Osteoblast (primary cell): Measurements from ENCODE around the gene VKORC1L1. TPM values are rescaled to one million over a fixed set of nuclear protein-coding genes. Genes with fewer than 3 reads are reported as not detected.
A peak's percentile ranks its signal among the peaks of the same experiment; 100 is the strongest.
"Not testable (repeated sequence)": the region's sequence is repeated elsewhere in the genome, so short reads cannot be mapped to it uniquely, and the experiment has no call there.

Source experiments
- DNase-seq: peaks from one replicate; pipeline ENCODE4 v3.0.0; 2011; ENCODE audit warnings: low spot score, mixed read lengths; ENCODE audit not compliant: insufficient read length; ENCODE audit errors: missing footprints
- H2AFZ ChIP-seq: 2 replicates; pipeline ENCODE4 v1.6.0; 2011; ENCODE audit warnings: mild to moderate bottlenecking, low read length
- H3K27ac ChIP-seq: 2 replicates; pipeline ENCODE4 v1.5.1; 2011; ENCODE audit warnings: mild to moderate bottlenecking, low read depth, low read length, moderate library complexity
- H3K27me3 ChIP-seq: 2 replicates; pipeline ENCODE4 v1.6.0; 2012; ENCODE audit warnings: mild to moderate bottlenecking, control low read depth, inconsistent platforms, low read length, moderate library complexity; ENCODE audit not compliant: insufficient read depth
- H3K36me3 ChIP-seq: 2 replicates; pipeline ENCODE4 v1.5.1; 2011; ENCODE audit warnings: mild to moderate bottlenecking, low read length, control low read depth, moderate library complexity; ENCODE audit not compliant: insufficient read depth
- H3K4me1 ChIP-seq: 2 replicates; pipeline ENCODE4 v1.5.1; 2011; ENCODE audit warnings: mild to moderate bottlenecking, low read length, control low read depth, moderate library complexity; ENCODE audit not compliant: insufficient read depth
- H3K4me2 ChIP-seq: 2 replicates; pipeline ENCODE4 v1.6.0; 2011; ENCODE audit warnings: mild to moderate bottlenecking, low read length; ENCODE audit not compliant: insufficient read depth
- H3K4me3 ChIP-seq: fragments of 200-600 bp; sonication (generic); 3 replicates; pipeline ENCODE4 v1.5.1; 2012; ENCODE audit warnings: mild to moderate bottlenecking, low read length, inconsistent platforms; ENCODE audit not compliant: insufficient read depth
- H3K79me2 ChIP-seq: 2 replicates; pipeline ENCODE4 v1.6.0; 2012; ENCODE audit warnings: mild to moderate bottlenecking, low read length, control low read depth, inconsistent platforms; ENCODE audit not compliant: insufficient read depth
- H3K9me3 ChIP-seq: 2 replicates; pipeline ENCODE4 v1.5.1; 2011; ENCODE audit warnings: low read depth, low read length, control low read depth
- H4K20me1 ChIP-seq: 2 replicates; pipeline ENCODE4 v1.6.0; 2012; ENCODE audit warnings: mild to moderate bottlenecking, low read length, control low read depth; ENCODE audit not compliant: insufficient read depth
- CTCF ChIP-seq: IDR thresholded peaks from 2 replicates; pipeline ENCODE4 v1.5.1; 2011; ENCODE audit warnings: mild to moderate bottlenecking, low read depth, low read length, moderate library complexity; ENCODE audit errors: extremely low read depth
- total RNA-seq: library from RNA; depleted of rRNA; stranded (reverse); fragments of >200 nt; gene quantifications from 2 replicates; pipeline ENCODE4 v1.2.3, GENCODE V29; 2012

The VKORC1L1 gene
- total RNA-seq, 1 donor = 18.5 TPM

- H2AFZ ChIP-seq = no peak overlapping the region
- H3K36me3 ChIP-seq = no peaks in the 10 kb centered on the region
- no peaks in the 10 kb centered on the region for H3K4me1 ChIP-seq
- DNase-seq = no peak
- peaks cover 79% of the 10 kb centered on the region for H3K79me2 ChIP-seq
- H3K4me2 ChIP-seq = no peak overlapping the region
- H3K9me3 ChIP-seq = no peaks in the 10 kb centered on the region
- no peak overlapping the region for H3K4me3 ChIP-seq
- no peak overlapping the region for H3K27ac ChIP-seq
- no peaks in the 10 kb centered on the region for H3K27me3 ChIP-seq
- peaks cover 34% of the 10 kb centered on the region for H4K20me1 ChIP-seq
- TF ChIP-seq CTCF = no peak
These were observed 54.9 kb downstream of the VKORC1L1 start for GRCh38 chr7:65927489-65928448.

DNA sequence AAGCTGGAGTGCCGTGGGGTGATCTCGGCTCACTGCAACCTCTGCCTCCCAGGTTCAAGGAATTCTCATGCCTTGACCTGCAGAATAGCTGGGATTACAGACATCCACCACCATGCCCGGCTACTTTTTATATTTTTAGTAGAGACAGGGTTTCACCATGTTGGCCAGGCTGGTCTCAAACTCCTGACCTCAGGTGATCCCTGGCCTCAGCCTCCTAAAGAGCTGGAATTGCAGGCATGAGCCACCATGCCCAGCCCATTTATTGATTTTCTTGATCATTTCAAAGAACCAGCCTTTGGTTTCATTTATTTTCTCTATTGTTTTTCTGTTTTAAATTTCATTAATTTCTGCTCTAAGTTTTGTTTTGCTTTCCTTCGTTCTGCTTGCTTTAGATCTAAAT lies 58.8 kb downstream of the VKORC1L1 start:
- H3K9me3 ChIP-seq = no peaks in the 10 kb centered on the region
- H3K4me2 ChIP-seq = no peak overlapping the region
- no peak for DNase-seq
- no peaks in the 10 kb centered on the region for H3K36me3 ChIP-seq
- no peak overlapping the region for H2AFZ ChIP-seq
- no peak overlapping the region for H3K4me3 ChIP-seq
- no peaks in the 10 kb centered on the region for H3K27me3 ChIP-seq
- no peaks in the 10 kb centered on the region for H3K4me1 ChIP-seq
- no peak for TF ChIP-seq CTCF
- H3K79me2 ChIP-seq = peaks cover 83% of the 10 kb centered on the region
- H3K27ac ChIP-seq = no peak overlapping the region
- peaks cover 21% of the 10 kb centered on the region for H4K20me1 ChIP-seq

DNA sequence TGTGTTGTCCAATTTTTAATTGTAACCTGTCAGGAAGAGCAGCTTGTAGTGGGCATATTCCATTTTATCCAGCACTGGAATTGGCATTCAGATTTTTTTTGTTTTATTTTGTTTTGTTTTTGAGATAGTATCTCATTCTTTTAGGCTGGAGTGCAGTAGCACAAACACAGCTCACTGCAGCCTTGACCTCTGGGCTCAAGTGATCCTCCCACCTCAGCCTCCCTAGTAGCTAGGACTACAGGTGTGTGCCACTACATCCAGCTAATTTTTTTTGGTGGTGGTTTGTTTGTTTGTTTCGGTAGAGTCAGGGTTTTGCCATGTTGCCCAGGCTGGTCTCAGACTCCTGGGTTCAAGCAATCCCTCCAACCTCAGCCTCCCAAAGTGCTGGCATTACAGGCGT lies 64.4 kb downstream of the VKORC1L1 start:
- DNase-seq = no peak
- no peak for TF ChIP-seq CTCF
- peaks cover 62% of the 10 kb centered on the region for H3K79me2 ChIP-seq

DNA sequence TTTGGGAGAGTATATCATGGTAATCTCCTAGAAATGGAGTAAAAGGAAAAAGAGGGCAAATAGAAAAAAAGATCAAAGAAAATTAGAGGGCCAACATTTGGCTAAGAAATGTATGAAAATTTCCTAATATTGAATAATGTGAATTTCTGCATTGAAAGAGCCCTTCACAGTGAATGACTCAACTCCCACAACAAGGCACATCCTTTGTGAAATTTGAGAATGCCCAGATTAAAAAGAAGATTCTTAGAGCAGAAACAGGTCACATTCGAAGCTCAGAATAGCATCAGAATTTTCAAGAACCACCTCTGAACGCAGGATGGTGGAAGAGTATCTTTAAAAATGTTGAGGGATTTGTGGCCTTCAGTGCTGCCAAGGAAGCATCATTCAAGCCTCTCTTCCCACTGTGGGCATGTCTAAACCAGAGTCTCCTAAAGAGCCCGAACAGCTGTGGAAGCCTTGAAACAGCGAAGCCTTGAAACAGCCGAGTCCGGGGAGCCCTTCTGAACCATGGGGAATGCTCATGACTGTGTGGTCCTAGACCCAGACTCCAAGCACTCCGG lies 65.5 kb downstream of the VKORC1L1 start:
- H3K27ac ChIP-seq = no peak overlapping the region
- peak; percentile 69 for DNase-seq
- H2AFZ ChIP-seq = no peak overlapping the region
- no peaks in the 10 kb centered on the region for H3K27me3 ChIP-seq
- no peak overlapping the region for H3K4me3 ChIP-seq
- H4K20me1 ChIP-seq = peaks cover 11% of the 10 kb centered on the region
- H3K9me3 ChIP-seq = no peaks in the 10 kb centered on the region
- H3K4me2 ChIP-seq = no peak overlapping the region
- H3K36me3 ChIP-seq = no peaks in the 10 kb centered on the region
- peaks cover 51% of the 10 kb centered on the region for H3K79me2 ChIP-seq
- TF ChIP-seq CTCF = no peak
- H3K4me1 ChIP-seq = no peaks in the 10 kb centered on the region

More for the DNA sequence above, 64.4 kb downstream of the VKORC1L1 start:
- Histone ChIP-seq H3K27me3 (no peaks in the 10 kb centered on the region), H3K9me3 (no peaks in the 10 kb centered on the region), H3K36me3 (no peaks in the 10 kb centered on the region), H3K4me2 (no peak overlapping the region), H2AFZ (no peak overlapping the region), H4K20me1 (peaks cover 13% of the 10 kb centered on the region), H3K4me1 (no peaks in the 10 kb centered on the region), H3K27ac (no peak overlapping the region), H3K4me3 (no peak overlapping the region)

GRCh38 chr7:65945787-65946186 lies 72.9 kb downstream of the VKORC1L1 start:
- not testable (repeated sequence) for H3K4me3 ChIP-seq, H3K27ac ChIP-seq, H3K79me2 ChIP-seq, H3K9me3 ChIP-seq, H3K4me2 ChIP-seq, H2AFZ ChIP-seq, DNase-seq, H4K20me1 ChIP-seq, H3K36me3 ChIP-seq, H3K27me3 ChIP-seq, H3K4me1 ChIP-seq
